Hepatocyte (in vitro differentiated cells): ENCODE data around the gene KHK. TPM values are rescaled to one million over a fixed set of nuclear protein-coding genes. Genes with fewer than 3 reads are reported as not detected.

ENCODE experiments used
- DNase-seq: peaks from one replicate; pipeline ENCODE4 v3.0.0-alpha.2; 2016; ENCODE audit warnings: low spot score
- H2AFZ ChIP-seq: fragments of 200-600 bp; sonication (generic); 2 replicates; pipeline ENCODE4 v1.6.0; 2016; ENCODE audit warnings: antibody characterized with exemption, mild to moderate bottlenecking
- H3K27ac ChIP-seq: fragments of 200-600 bp; sonication (generic); 2 replicates; pipeline ENCODE4 v1.5.1; 2016; ENCODE audit warnings: mild to moderate bottlenecking
- H3K27me3 ChIP-seq: fragments of 200-600 bp; sonication (generic); 2 replicates; pipeline ENCODE4 v1.6.1; 2016
- H3K36me3 ChIP-seq: fragments of 200-600 bp; sonication (generic); replicated peaks from 2 replicates; pipeline ENCODE4 v1.5.1; 2016; ENCODE audit warnings: low read depth; ENCODE audit not compliant: insufficient read depth
- H3K4me1 ChIP-seq: fragments of 200-600 bp; sonication (generic); 2 replicates; pipeline ENCODE4 v1.5.1; 2016; ENCODE audit warnings: mild to moderate bottlenecking, moderate library complexity; ENCODE audit not compliant: insufficient read depth
- H3K4me2 ChIP-seq: fragments of 200-600 bp; sonication (generic); 2 replicates; pipeline ENCODE4 v1.6.0; 2016
- H3K4me3 ChIP-seq: fragments of 200-600 bp; sonication (generic); 2 replicates; pipeline ENCODE4 v1.5.1; 2016; ENCODE audit warnings: mild to moderate bottlenecking
- H3K79me2 ChIP-seq: fragments of 200-600 bp; sonication (generic); 2 replicates; pipeline ENCODE4 v1.6.0; 2017; ENCODE audit warnings: mild to moderate bottlenecking
- H3K9me2 ChIP-seq: fragments of 200-600 bp; sonication (generic); replicated peaks from 2 replicates; pipeline ENCODE4 v1.6.0; 2017; ENCODE audit warnings: mild to moderate bottlenecking; ENCODE audit not compliant: insufficient read depth
- H3K9me3 ChIP-seq: fragments of 200-600 bp; sonication (generic); 2 replicates; pipeline ENCODE4 v1.5.1; 2016; ENCODE audit warnings: low read depth, mild to moderate bottlenecking
- H4K20me1 ChIP-seq: fragments of 200-600 bp; sonication (generic); 2 replicates; pipeline ENCODE4 v1.6.0; 2016; ENCODE audit warnings: mild to moderate bottlenecking; ENCODE audit not compliant: insufficient read depth, poor library complexity, severe bottlenecking
- CTCF ChIP-seq: fragments of 200-600 bp; sonication (generic); IDR thresholded peaks from 2 replicates; pipeline ENCODE4 v1.5.1; 2016; ENCODE audit warnings: antibody characterized with exemption, mild to moderate bottlenecking; ENCODE audit not compliant: poor library complexity
- EZH2 ChIP-seq: fragments of 200-600 bp; sonication (generic); IDR thresholded peaks from 2 replicates; pipeline ENCODE4 v1.6.1; 2016; ENCODE audit warnings: antibody characterized with exemption, mild to moderate bottlenecking, borderline replicate concordance
- EZH2phosphoT487 ChIP-seq: fragments of 200-600 bp; sonication (generic); IDR thresholded peaks from one replicate; pipeline ENCODE4 v1.6.1; 2018; ENCODE audit warnings: antibody characterized with exemption, mild to moderate bottlenecking, low read depth, moderate library complexity; ENCODE audit not compliant: unreplicated experiment, severe bottlenecking
- WGBS: methylation state at CpG from one replicate; pipeline ENCODE4 v1.1.6; 2016; ENCODE audit warnings: low lambda C conversion rate; ENCODE audit errors: missing lambda C conversion rate; 5-methylcytosine and 5-hydroxymethylcytosine counted together
- polyA plus RNA-seq: library from polyadenylated mRNA; unstranded; fragments of >200 nt; fragmentation: Nextera tagmentation; extraction: Ambion mirVana; gene quantifications from 2 replicates; pipeline ENCODE4 v1.2.1, GENCODE V29; 2016
- total RNA-seq: library from RNA; depleted of rRNA; stranded (reverse); fragments of >200 nt; gene quantifications from 2 replicates; pipeline ENCODE4 v1.2.3, GENCODE V29; 2014

The KHK gene
- total and polyA plus RNA-seq, 2 experiments from 2014 or later = 28.7 to 73.1 TPM

- WGBS = 85% methylated on average over 11 of the region's 11 CpGs
- no peak overlapping the region for H3K4me2 ChIP-seq
Measured at GRCh38 chr2:27053321-27053720, 33.3 kb upstream of the KHK start.

GRCh38 chr2:27053776-27054175 lies 32.8 kb upstream of the KHK start:
- no peaks in the 10 kb centered on the region for H3K27me3 ChIP-seq
- H3K4me1 ChIP-seq = peaks cover 12% of the 10 kb centered on the region
- no peak overlapping the region for H2AFZ ChIP-seq
- no peak overlapping the region for H3K27ac ChIP-seq
- no peak for DNase-seq
- TF ChIP-seq EZH2 (no peak), EZH2phosphoT487 (no peak), CTCF (no peak)
- no peaks in the 10 kb centered on the region for H3K79me2 ChIP-seq
- no peak overlapping the region for H3K4me3 ChIP-seq
- no peaks in the 10 kb centered on the region for H3K9me3 ChIP-seq
- H3K9me2 ChIP-seq = no peaks in the 10 kb centered on the region
- no peaks in the 10 kb centered on the region for H3K36me3 ChIP-seq
- H3K4me2 ChIP-seq = no peak overlapping the region
- 92% methylated on average over 8 of the region's 8 CpGs for whole genome bisulfite sequencing
- H4K20me1 ChIP-seq = no peaks in the 10 kb centered on the region

More at GRCh38 chr2:27053321-27053720, 33.3 kb upstream of the KHK start:
- Histone ChIP-seq H3K9me2 (no peaks in the 10 kb centered on the region), H4K20me1 (no peaks in the 10 kb centered on the region), H2AFZ (no peak overlapping the region), H3K27me3 (no peaks in the 10 kb centered on the region), H3K9me3 (no peaks in the 10 kb centered on the region), H3K4me1 (peaks cover 12% of the 10 kb centered on the region), H3K4me3 (no peak overlapping the region), H3K36me3 (no peaks in the 10 kb centered on the region), H3K79me2 (no peaks in the 10 kb centered on the region), H3K27ac (no peak overlapping the region)
- DNase-seq = no peak
- TF ChIP-seq CTCF (no peak), EZH2phosphoT487 (no peak), EZH2 (no peak)

- Histone ChIP-seq H3K36me3 (no peaks in the 10 kb centered on the region), H3K4me1 (peaks cover 7% of the 10 kb centered on the region), H3K4me3 (no peak overlapping the region), H4K20me1 (no peaks in the 10 kb centered on the region), H3K27ac (no peak overlapping the region), H2AFZ (no peak overlapping the region), H3K9me3 (no peaks in the 10 kb centered on the region), H3K27me3 (no peaks in the 10 kb centered on the region), H3K4me2 (no peak overlapping the region), H3K9me2 (no peaks in the 10 kb centered on the region), H3K79me2 (no peaks in the 10 kb centered on the region)
- TF ChIP-seq EZH2 (no peak), EZH2phosphoT487 (no peak), CTCF (no peak)
- no peak for DNase-seq
- 98% methylated on average over 11 of the region's 11 CpGs for WGBS
Measured at GRCh38 chr2:27054721-27055120, 31.9 kb upstream of the KHK start.

GRCh38 chr2:27057184-27057583 lies 29.4 kb upstream of the KHK start:
- no peaks in the 10 kb centered on the region for H3K36me3 ChIP-seq
- no peak overlapping the region for H3K4me2 ChIP-seq
- no peak overlapping the region for H3K27ac ChIP-seq
- H3K9me2 ChIP-seq = no peaks in the 10 kb centered on the region
- H3K4me1 ChIP-seq = peaks cover 5% of the 10 kb centered on the region
- DNase-seq = no peak
- no peak overlapping the region for H3K4me3 ChIP-seq
- no peak for TF ChIP-seq EZH2phosphoT487
- no peak for TF ChIP-seq CTCF
- no peak for TF ChIP-seq EZH2
- WGBS = 95% methylated on average over 6 of the region's 6 CpGs
- no peaks in the 10 kb centered on the region for H3K27me3 ChIP-seq
- H4K20me1 ChIP-seq = no peaks in the 10 kb centered on the region
- H3K9me3 ChIP-seq = no peaks in the 10 kb centered on the region
- H2AFZ ChIP-seq = no peak overlapping the region
- H3K79me2 ChIP-seq = no peaks in the 10 kb centered on the region
